ENCODE results near the gene ATP11A. TPM values are rescaled to one million over a fixed set of nuclear protein-coding genes. Genes with fewer than 3 reads are reported as not detected.
"Not testable (repeated sequence)": the region's sequence is repeated elsewhere in the genome, so short reads cannot be mapped to it uniquely, and the experiment has no call there.

Gene ATP11A
- total RNA-seq, 1 donor from 2014 or later, result 377 TPM

GRCh38 chr13:112881656-112882554 lies 192.1 kb downstream of the ATP11A start:
- no peaks in the 10 kb centered on the region for H3K9me3 ChIP-seq
- no peaks in the 10 kb centered on the region for H3K4me1 ChIP-seq
- H3K27ac ChIP-seq, result no peak overlapping the region
- intact Hi-C loops (cut with DNase I), result no loop called here
- no peak for ATAC-seq
- DNase-seq, result no peak
- no peak for TF ChIP-seq CTCF (IDR thresholded peaks at IDR 0.05)
- H3K36me3 ChIP-seq, result peaks cover 67% of the 10 kb centered on the region
- H3K27me3 ChIP-seq, result no peaks in the 10 kb centered on the region
- H3K4me3 ChIP-seq, result no peak overlapping the region

GRCh38 chr13:112882555-112883024 lies 192.8 kb downstream of the ATP11A start:
- DNase-seq, result no peak
- no peak overlapping the region for H3K27ac ChIP-seq
- no peak overlapping the region for H3K4me3 ChIP-seq
- H3K4me1 ChIP-seq, result no peaks in the 10 kb centered on the region
- H3K27me3 ChIP-seq, result no peaks in the 10 kb centered on the region
- intact Hi-C loops (cut with DNase I), result no loop called here
- TF ChIP-seq CTCF (IDR thresholded peaks at IDR 0.05), result no peak
- no peak for ATAC-seq
- peaks cover 60% of the 10 kb centered on the region for H3K36me3 ChIP-seq
- no peaks in the 10 kb centered on the region for H3K9me3 ChIP-seq

- no peak for DNase-seq
- H3K9me3 ChIP-seq, result no peaks in the 10 kb centered on the region
- H3K36me3 ChIP-seq, result peaks cover 52% of the 10 kb centered on the region
- ATAC-seq, result no peak
- H3K4me3 ChIP-seq, result no peak overlapping the region
- TF ChIP-seq CTCF (IDR thresholded peaks at IDR 0.05), result no peak
- H3K27ac ChIP-seq, result no peak overlapping the region
- H3K27me3 ChIP-seq, result no peaks in the 10 kb centered on the region
- no peaks in the 10 kb centered on the region for H3K4me1 ChIP-seq
- intact Hi-C loops (cut with DNase I), result no loop called here
Measured at GRCh38 chr13:112883241-112883945, 193.6 kb downstream of the ATP11A start.

- H3K4me1 ChIP-seq; intact Hi-C loops (cut with DNase I); ATAC-seq; H3K27ac ChIP-seq; DNase-seq; H3K9me3 ChIP-seq; H3K4me3 ChIP-seq; H3K27me3 ChIP-seq: not testable (repeated sequence)
- peaks cover 41% of the 10 kb centered on the region for H3K36me3 ChIP-seq
Measured at GRCh38 chr13:112884700-112885099, 194.9 kb downstream of the ATP11A start.

- H3K9me3 ChIP-seq, result no peaks in the 10 kb centered on the region
- TF ChIP-seq CTCF (IDR thresholded peaks at IDR 0.05), result no peak
- no peaks in the 10 kb centered on the region for H3K4me1 ChIP-seq
- H3K4me3 ChIP-seq, result no peak overlapping the region
- H3K27me3 ChIP-seq, result no peaks in the 10 kb centered on the region
- intact Hi-C loops (cut with DNase I), result no loop called here
- ATAC-seq (no peak), DNase-seq (no peak)
- no peak overlapping the region for H3K27ac ChIP-seq
- peaks cover 35% of the 10 kb centered on the region for H3K36me3 ChIP-seq
Measured at GRCh38 chr13:112885242-112885781, 195.5 kb downstream of the ATP11A start.

Data from upper lobe of right lung (tissue), 1 donor.